B cell (primary cell): ENCODE measurements around the gene GDAP1L1. TPM values are rescaled to one million over a fixed set of nuclear protein-coding genes. Genes with fewer than 3 reads are reported as not detected.

Experiments
- ATAC-seq: fragments of 200-7000 bp; cut with Tn5 transposase; one replicate; pipeline ENCODE4 v1.10.0; 2021; ENCODE audit warnings: low read depth, mild to moderate bottlenecking, moderate number of reproducible peaks, moderate library complexity
- CTCF ChIA-PET: fragments of 350-600 bp; sonication (Branson Sonifier 250); formaldehyde crosslinking; loops from one replicate; lab custom pipeline; 2021; ENCODE audit warnings: antibody characterized with exemption, inconsistent platforms; lab: Charles Lee
- POLR2A ChIA-PET: fragments of 350-600 bp; sonication (Branson Sonifier 250); formaldehyde crosslinking; loops from one replicate; lab custom pipeline; 2021; ENCODE audit warnings: antibody characterized with exemption; lab: Charles Lee
- DNase-seq: peaks from one replicate; pipeline ENCODE4 v3.0.0; 2013
- H2AFZ ChIP-seq: 2 replicates; pipeline ENCODE4 v1.6.1; 2012; ENCODE audit warnings: mild to moderate bottlenecking, low read depth, low read length; ENCODE audit not compliant: insufficient read depth, poor library complexity, severe bottlenecking
- H3K27ac ChIP-seq, 2 donors: 1 replicate in 1 of 2; 2 replicates in 1 of 2; pipeline ENCODE4 v1.5.1; 2012 to 2013; ENCODE audit warnings: low read length in 2 of 2, mild to moderate bottlenecking in 2 of 2, moderate library complexity in 1 of 2
- H3K27me3 ChIP-seq, 4 experiments: fragments of 200-600 bp in 1 of 4; sonication (generic) in 1 of 4; replicated peaks in 1 of 4; 1 replicate in 2 of 4; 2 replicates in 2 of 4; pipeline versions ENCODE4 v1.6.1 to v1.7.0; 2013 to 2016; ENCODE audit warnings: low read length in 3 of 4, mild to moderate bottlenecking in 2 of 4, mixed read lengths in 1 of 4, moderate library complexity in 1 of 4; ENCODE audit not compliant: insufficient read depth in 4 of 4, control insufficient read depth in 3 of 4; ENCODE audit errors: control extremely low read depth in 1 of 4
- H3K36me3 ChIP-seq, 2 experiments: replicated peaks in 1 of 2; 1 replicate in 1 of 2; 2 replicates in 1 of 2; pipeline versions ENCODE4 v1.6.1 to v1.7.1; 2013; ENCODE audit warnings: low read length in 1 of 2; ENCODE audit not compliant: insufficient read depth in 2 of 2, control insufficient read depth in 1 of 2; ENCODE audit errors: control extremely low read depth in 1 of 2, extremely low read depth in 1 of 2
- H3K4me1 ChIP-seq, 2 donors: fragments of 200-600 bp in 1 of 2; sonication (generic) in 1 of 2; 1 replicate in 1 of 2; 2 replicates in 1 of 2; pipeline versions ENCODE4 v1.5.1 to v1.6.1; 2013 to 2017; ENCODE audit warnings: low read length in 2 of 2; ENCODE audit not compliant: control insufficient read depth in 2 of 2, insufficient read depth in 2 of 2
- H3K4me2 ChIP-seq: replicated peaks from 2 replicates; pipeline ENCODE3; 2012; ENCODE audit warnings: mild to moderate bottlenecking, low read depth, low read length; ENCODE audit not compliant: poor library complexity, severe bottlenecking
- H3K4me3 ChIP-seq, 5 experiments: fragments of 200-600 bp in 1 of 5; sonication (generic) in 1 of 5; 1 replicate in 3 of 5; 2 replicates in 2 of 5; pipeline versions ENCODE4 v1.5.1 to v1.7.0; 2011 to 2016; ENCODE audit warnings: low read length in 4 of 5, mild to moderate bottlenecking in 4 of 5, low read depth in 2 of 5, control low read depth in 1 of 5, moderate library complexity in 1 of 5; ENCODE audit not compliant: insufficient read depth in 1 of 5; ENCODE audit errors: control extremely low read depth in 1 of 5, extremely low read depth in 1 of 5
- H3K79me2 ChIP-seq: fragments of 200-600 bp; sonication (generic); one replicate; pipeline ENCODE4 v1.6.0; 2016; ENCODE audit warnings: low read length; ENCODE audit not compliant: control insufficient read depth, insufficient read depth
- H3K9ac ChIP-seq: fragments of 200-600 bp; sonication (generic); 2 replicates; pipeline ENCODE4 v1.6.1; 2017; ENCODE audit warnings: mild to moderate bottlenecking, low read length, moderate library complexity
- H3K9me3 ChIP-seq, 3 donors: one replicate each; pipeline versions ENCODE4 v1.6.1 to v1.7.1; 2013; ENCODE audit warnings: low read length in 2 of 3; ENCODE audit not compliant: control insufficient read depth in 2 of 3, insufficient read depth in 1 of 3; ENCODE audit errors: control extremely low read depth in 1 of 3
- H4K20me1 ChIP-seq: 2 replicates; pipeline ENCODE4 v1.6.0; 2012; ENCODE audit warnings: mild to moderate bottlenecking, low read length; ENCODE audit not compliant: insufficient read depth, control insufficient read depth, poor library complexity, severe bottlenecking
- H3K27ac Mint-ChIP-seq: one replicate; pipeline ENCODE4 v1.8.0; 2021; ENCODE audit warnings: mixed read lengths
- H3K27me3 Mint-ChIP-seq: one replicate; pipeline ENCODE4 v1.8.0; 2021; ENCODE audit warnings: mixed read lengths
- H3K4me1 Mint-ChIP-seq: one replicate; pipeline ENCODE4 v1.8.0; 2021; ENCODE audit warnings: mixed read lengths
- H3K4me3 Mint-ChIP-seq: one replicate; pipeline ENCODE4 v1.8.0; 2021; ENCODE audit warnings: mixed read lengths
- H3K9me3 Mint-ChIP-seq: one replicate; pipeline ENCODE4 v1.8.0; 2022; ENCODE audit warnings: mixed read lengths; ENCODE audit not compliant: insufficient read depth
- CTCF ChIP-seq: fragments of 200-600 bp; IDR thresholded peaks from one replicate; pipeline ENCODE4 v1.8.0; 2022; ENCODE audit warnings: antibody characterized with exemption, mild to moderate bottlenecking
- EZH2 ChIP-seq: IDR thresholded peaks from 2 replicates; pipeline ENCODE4 v1.6.1; 2012; ENCODE audit warnings: borderline replicate concordance, low read depth, mild to moderate bottlenecking, moderate library complexity, low read length; ENCODE audit not compliant: insufficient read depth, poor library complexity, severe bottlenecking
- WGBS: methylation state at CpG from one replicate; pipeline ENCODE4 v1.1.5; 2013; ENCODE audit warnings: missing lambda C conversion rate; ENCODE audit not compliant: insufficient coverage; 5-methylcytosine and 5-hydroxymethylcytosine counted together
- intact Hi-C: fragments of 100-400 bp; cut with micrococcal nuclease; formaldehyde crosslinking; loops from one replicate; pipeline ENCODE4 v1.10.0; 2022
- polyA plus RNA-seq: library from polyadenylated mRNA; depleted of rRNA; stranded (reverse); fragments of >200 nt; gene quantifications from 2 replicates; pipeline ENCODE4 v1.2.3, GENCODE V29; 2012
- total RNA-seq, 2 donors: library from RNA; stranded (reverse); fragments of 120-200 nt in 1 of 2; gene quantifications; 1 replicate in 1 of 2; 2 replicates in 1 of 2; pipeline versions ENCODE4 v1.2.3 to v1.2.4, GENCODE V29; 2013 to 2022

GDAP1L1 gene
- total and polyA plus RNA-seq, 2 donors (not counting 1 experiment from before 2014, with no cell fraction given) = not detected

DNA sequence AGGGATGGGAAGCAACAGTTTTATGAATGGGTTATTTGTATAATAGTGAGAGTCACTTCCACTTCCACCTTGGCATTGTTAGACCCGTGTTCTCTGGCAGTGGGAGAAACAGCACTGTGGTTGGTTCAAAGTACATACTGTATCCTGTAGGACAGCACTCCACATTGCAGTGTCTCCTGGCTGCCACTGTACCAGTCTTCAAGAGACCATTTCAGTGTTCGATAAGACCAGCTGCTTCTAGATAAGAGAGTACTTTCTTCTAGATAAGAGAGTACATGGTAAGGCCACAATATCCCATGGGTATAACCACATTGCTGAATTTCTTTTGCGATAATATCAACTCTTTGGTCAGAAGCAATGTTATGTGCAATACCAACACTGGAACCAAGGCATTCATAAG is 35.1 kb downstream of the GDAP1L1 start:
- H3K79me2 ChIP-seq = no peaks in the 10 kb centered on the region
- POLR2A ChIA-PET = no interaction called here
- no peaks in the 10 kb centered on the region for H4K20me1 ChIP-seq
- DNase-seq = no peak
- no peak overlapping the region for H2AFZ ChIP-seq
- TF ChIP-seq CTCF (no peak), EZH2 (no peak)
- H3K9me3 ChIP-seq = peaks cover 0 to 5% (median 0%) of the 10 kb centered on the region in 3 donors
- no peaks in the 10 kb centered on the region for H3K4me1 ChIP-seq
- intact Hi-C loops = no loop called here
- Mint-ChIP-seq H3K27ac (no peak overlapping the region), H3K9me3 (no peaks in the 10 kb centered on the region), H3K4me1 (no peaks in the 10 kb centered on the region), H3K4me3 (no peak overlapping the region), H3K27me3 (no peaks in the 10 kb centered on the region)
- no peak for ATAC-seq
- no peak overlapping the region for H3K4me3 ChIP-seq
- H3K27me3 ChIP-seq = no peaks in the 10 kb centered on the region
- no peak overlapping the region for H3K4me2 ChIP-seq
- no peak overlapping the region for H3K27ac ChIP-seq
- H3K9ac ChIP-seq = no peak overlapping the region
- no CpG with 5 or more reads among the region's 3 CpGs for WGBS
- H3K36me3 ChIP-seq = no peaks in the 10 kb centered on the region
- CTCF ChIA-PET = no interaction called here

- POLR2A ChIA-PET = no interaction called here
These were observed 36.9 kb downstream of the GDAP1L1 start for GRCh38 chr20:44284032-44284431.

More at GRCh38 chr20:44284032-44284431, 36.9 kb downstream of the GDAP1L1 start:
- Histone ChIP-seq H3K9me3 (peaks cover 0 to under 1% (median 0%) of the 10 kb centered on the region in 3 donors), H3K4me3 (no peak overlapping the region), H3K79me2 (no peaks in the 10 kb centered on the region), H3K4me2 (no peak overlapping the region), H3K4me1 (no peaks in the 10 kb centered on the region), H3K9ac (no peak overlapping the region), H2AFZ (no peak overlapping the region), H3K27me3 (no peaks in the 10 kb centered on the region), H3K27ac (no peak overlapping the region), H4K20me1 (no peaks in the 10 kb centered on the region), H3K36me3 (no peaks in the 10 kb centered on the region)
- no peak for TF ChIP-seq EZH2
- no peak for TF ChIP-seq CTCF
- Mint-ChIP-seq H3K27ac (no peak overlapping the region), H3K27me3 (no peaks in the 10 kb centered on the region), H3K4me1 (no peaks in the 10 kb centered on the region), H3K9me3 (peaks cover 2% of the 10 kb centered on the region), H3K4me3 (no peak overlapping the region)
- no peak for ATAC-seq
- intact Hi-C loops = no loop called here
- no CpG with 5 or more reads among the region's 1 CpG for WGBS
- no peak for DNase-seq
- CTCF ChIA-PET = no interaction called here
